SIG-M5 (cell line): ENCODE results near the gene PRDM9.
"Not testable (repeated sequence)": the region's sequence is repeated elsewhere in the genome, so short reads cannot be mapped to it uniquely, and the experiment has no call there.

Experiments
- DNase-seq: peaks from one replicate; lab custom pipeline; 2025; lab: John Stamatoyannopoulos, UW

The PRDM9 gene

GRCh38 chr5:23527216-23527920, 20.0 kb downstream of the PRDM9 start:
- not testable (repeated sequence) for DNase-seq

DNA sequence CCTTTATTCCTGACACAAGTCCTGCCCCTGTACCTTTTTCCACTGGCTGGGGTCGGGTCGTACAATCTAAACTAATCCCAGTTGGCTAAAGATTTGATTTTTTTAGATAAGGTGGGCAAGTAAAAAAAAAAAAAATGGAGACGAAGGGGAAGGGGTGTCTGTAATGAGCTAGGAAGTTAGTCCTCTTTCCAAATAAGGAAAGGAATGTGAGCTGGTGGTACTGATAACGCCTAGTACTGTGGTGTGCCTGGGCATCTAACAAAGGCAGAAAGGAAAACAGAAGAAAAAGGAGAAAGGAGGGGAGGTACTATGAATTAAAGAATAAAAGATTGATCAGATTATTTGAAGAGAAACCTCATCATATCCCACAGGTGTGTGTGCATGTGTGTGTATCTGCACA, 21.3 kb downstream of the PRDM9 start:
- DNase-seq, result no peak

- no peak for DNase-seq
Measured at GRCh38 chr5:23530571-23530970, 23.2 kb downstream of the PRDM9 start.

GRCh38 chr5:23571059-23571458, 63.6 kb downstream of the PRDM9 start:
- no peak for DNase-seq
